Measurements from ENCODE around the gene KCNC1.

Gene KCNC1

DNA sequence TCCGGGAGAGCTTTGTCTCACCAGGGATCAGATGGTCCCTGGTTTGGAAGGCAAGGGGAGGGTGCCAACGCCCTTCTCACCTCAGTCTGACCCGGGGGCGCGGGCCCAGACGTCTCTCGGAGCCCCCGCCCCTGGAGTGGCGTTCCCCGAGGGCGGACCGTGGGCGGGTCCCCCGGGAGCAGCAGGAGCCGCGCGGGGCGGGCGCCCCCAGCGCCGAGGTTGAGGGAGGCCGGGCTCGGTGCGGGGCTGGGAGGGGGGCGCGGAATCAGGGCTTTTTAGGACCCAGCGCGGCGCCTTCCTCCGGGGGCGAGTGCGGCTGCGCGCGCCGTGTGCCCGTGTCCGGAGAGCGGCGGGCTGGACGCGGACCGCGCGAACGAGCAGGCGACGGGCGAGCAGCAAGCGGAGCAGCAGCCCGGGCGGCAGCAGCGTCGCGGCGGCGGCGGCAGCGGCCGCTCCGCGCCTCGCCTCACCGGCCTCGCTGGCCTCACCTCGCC is at the start of gene KCNC1:
TSS of gene KCNC1 (plus strand) at position 364 of the 494 bp plus-strand sequence. CDS start 1,222 bp downstream, outside the sequence.
- no peak for DNase-seq (ENCODE audit: extremely low read depth in 1 of 2, low read depth in 1 of 2)

DNA sequence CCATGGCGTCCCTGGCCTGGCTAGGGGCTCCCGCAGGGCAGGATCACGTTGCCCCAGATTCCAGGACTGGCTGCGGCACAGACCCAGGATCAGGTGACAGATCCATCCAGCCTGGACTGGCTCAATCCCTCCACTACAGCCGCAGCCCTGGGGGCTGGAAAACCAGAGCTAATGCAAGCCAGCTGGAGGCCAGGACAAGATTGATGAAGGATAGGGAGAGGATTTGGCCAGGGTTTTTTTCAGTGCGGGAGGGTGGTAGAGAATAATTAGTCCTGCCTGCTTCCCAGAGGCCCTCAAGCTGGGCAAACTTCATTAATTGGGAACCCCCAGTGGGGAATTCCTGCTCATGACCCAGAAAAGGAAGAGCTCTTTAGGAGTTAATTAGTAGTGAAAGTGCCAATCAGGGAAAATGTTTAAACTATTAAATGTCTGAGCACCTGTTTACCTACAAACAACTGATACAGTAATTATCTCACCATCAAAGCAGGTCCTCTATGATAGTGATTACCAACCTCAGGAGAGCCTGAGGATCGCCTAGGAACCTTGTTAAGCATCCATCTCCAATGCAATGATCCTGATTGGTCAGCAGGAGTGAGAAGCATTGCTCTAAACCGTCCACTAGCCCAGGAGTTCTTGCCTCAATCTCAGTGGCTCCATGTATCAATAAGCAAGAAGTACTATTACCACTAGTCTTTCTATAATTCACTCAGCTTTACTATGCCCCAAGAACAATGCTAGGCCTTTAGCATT is 48.2 kb upstream of the KCNC1 start:
- no peak for DNase-seq (ENCODE audit: extremely low read depth in 1 of 2, low read depth in 1 of 2)

DNA sequence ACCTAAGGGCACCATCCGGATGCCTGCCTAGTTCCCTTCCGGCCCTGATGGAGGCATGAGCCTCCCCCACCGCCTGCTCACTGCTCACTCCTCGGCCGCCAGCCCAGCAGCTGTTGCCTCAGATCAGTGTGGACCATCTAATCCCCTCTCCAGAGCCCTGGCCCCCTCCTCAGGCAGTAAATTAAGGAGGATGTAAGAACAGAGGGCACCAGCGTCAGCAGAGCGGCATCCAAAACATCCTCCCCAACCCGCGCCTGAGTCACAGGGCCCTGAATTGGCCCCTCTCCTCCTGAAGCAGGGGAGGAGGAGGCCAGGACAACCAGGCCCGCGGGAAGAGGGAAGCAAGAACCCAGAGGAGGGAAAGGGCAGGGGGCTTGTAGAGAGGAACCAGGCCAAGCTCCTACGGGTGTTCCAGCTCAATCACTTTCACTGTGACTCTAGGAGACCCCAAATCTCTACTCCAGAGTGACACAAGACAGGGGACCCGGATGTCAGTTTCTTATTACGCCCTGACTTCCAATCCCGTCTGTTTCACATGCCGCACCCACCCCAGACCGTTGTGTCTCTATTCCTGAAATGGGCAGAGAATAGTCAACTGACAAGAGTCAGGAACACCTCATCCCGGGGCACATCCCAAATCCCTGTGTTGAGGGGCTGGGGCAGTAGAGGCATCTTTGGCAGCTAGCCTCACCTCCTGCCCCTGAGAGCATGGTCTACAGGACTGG is 46.5 kb upstream of the KCNC1 start:
- DNase-seq (ENCODE audit: extremely low read depth in 1 of 2, low read depth in 1 of 2): no peak

DNA sequence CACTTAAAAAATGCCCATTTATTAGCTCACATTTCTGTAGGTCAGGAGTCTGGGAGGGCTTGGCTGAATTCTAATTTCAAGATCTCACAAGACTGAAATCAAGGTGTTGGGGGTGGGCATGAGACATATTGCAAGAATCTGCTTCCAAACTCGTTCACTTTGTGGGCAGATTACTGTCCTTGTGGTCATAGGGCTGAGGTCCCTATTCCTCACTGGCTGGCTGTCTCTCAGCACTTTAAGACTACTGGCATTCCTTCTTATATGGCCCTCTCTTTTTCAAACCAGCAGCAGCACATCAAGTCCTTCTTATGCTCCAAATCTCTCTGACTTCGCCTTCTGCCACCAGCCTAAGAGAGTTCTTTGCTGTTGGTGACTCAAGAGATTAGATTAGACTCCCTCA is 43.0 kb upstream of the KCNC1 start:
- DNase-seq (ENCODE audit: extremely low read depth in 1 of 2, low read depth in 1 of 2): no peak

DNA sequence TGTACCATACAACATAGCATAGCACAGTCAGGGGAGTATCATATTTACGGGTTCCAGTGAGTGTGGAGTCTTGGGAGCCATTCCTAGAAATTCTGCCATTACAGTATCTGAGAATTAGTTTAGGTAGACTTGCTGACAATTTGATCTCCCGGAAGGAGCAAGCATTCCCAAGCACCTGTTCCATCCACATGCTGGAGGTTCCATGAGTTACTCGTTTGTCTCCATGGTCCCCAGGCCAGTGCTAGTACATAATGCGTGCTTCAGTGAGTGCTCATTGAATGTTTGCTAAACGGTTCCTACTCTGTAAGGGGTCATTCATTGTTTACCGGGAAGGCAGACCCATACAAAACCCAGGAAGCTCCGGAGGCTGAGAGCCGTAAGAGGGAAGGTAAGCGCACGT is 42.6 kb upstream of the KCNC1 start:
- no peak for DNase-seq (ENCODE audit: extremely low read depth in 1 of 2, low read depth in 1 of 2)

DNA sequence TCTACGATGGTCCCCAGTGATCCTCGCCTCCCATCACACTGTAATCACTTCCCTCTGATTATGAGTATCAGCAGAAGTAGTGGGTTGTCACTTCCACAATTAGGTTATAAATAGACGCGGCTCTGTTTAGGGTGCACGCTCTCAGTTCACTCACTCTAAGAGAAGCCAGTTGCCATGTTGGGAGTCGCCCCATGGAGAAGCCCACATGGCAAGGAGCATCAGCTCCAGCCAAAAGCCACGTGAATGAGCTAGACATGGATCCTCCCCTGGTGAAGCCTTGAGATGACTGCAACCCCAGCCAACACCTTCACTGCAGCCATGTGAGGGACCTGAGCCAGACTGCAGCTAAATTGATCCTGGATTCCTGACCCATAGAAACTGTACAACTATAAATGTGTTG is 41.6 kb upstream of the KCNC1 start:
- no peak for DNase-seq (ENCODE audit: extremely low read depth in 1 of 2, low read depth in 1 of 2)

DNA sequence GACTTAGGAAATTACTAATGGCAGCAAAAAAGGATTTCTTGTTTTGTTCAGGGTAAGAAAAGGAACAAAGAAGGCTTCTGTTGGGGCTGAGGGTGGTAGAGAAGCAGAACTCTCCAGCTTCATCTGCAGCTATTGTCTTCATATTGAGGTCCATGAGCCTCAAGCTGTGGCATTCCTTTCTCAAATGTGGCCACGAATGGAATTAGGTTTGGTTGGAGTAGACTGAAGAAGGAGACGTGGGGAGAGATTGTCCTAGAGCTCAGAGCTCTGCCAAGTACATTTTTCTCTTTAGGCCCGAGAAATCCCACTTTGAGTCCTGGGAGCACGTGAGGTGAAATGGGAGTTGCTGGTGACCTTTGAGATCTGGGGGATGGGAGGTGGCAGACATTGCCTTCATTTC is 41.0 kb upstream of the KCNC1 start:
- no peak for DNase-seq (ENCODE audit: extremely low read depth in 1 of 2, low read depth in 1 of 2)

DNA sequence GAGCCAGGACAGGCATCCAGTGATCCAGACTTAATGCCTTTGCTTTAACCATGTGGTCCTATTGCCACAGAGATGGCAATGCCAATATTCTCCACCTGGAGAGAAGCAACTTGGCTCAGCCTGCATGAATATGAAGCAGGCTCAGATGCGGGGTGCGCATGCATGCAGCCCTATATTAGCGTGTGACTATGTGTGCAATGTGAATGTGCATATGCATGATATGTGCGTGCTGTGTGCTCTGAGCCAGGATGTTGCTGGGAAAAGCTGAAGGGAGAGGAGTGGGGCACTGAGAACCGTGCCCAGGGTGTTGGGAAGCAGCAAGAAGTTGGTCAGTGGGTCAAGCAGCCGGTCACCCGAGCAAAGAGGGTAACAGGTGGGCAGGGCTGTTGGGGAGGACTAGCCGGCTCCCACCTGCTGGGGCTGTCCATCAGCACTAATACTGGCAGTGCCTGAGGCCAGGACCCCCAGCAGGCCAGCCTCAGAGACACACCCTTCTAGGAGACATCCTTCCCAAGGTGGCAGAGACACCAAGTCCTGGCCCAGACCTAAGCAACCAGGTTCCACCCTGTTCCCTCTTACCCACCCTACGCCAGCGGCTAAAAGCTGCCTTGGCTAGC is 40.0 kb upstream of the KCNC1 start:
- no peak for DNase-seq (ENCODE audit: extremely low read depth in 1 of 2, low read depth in 1 of 2)

DNA sequence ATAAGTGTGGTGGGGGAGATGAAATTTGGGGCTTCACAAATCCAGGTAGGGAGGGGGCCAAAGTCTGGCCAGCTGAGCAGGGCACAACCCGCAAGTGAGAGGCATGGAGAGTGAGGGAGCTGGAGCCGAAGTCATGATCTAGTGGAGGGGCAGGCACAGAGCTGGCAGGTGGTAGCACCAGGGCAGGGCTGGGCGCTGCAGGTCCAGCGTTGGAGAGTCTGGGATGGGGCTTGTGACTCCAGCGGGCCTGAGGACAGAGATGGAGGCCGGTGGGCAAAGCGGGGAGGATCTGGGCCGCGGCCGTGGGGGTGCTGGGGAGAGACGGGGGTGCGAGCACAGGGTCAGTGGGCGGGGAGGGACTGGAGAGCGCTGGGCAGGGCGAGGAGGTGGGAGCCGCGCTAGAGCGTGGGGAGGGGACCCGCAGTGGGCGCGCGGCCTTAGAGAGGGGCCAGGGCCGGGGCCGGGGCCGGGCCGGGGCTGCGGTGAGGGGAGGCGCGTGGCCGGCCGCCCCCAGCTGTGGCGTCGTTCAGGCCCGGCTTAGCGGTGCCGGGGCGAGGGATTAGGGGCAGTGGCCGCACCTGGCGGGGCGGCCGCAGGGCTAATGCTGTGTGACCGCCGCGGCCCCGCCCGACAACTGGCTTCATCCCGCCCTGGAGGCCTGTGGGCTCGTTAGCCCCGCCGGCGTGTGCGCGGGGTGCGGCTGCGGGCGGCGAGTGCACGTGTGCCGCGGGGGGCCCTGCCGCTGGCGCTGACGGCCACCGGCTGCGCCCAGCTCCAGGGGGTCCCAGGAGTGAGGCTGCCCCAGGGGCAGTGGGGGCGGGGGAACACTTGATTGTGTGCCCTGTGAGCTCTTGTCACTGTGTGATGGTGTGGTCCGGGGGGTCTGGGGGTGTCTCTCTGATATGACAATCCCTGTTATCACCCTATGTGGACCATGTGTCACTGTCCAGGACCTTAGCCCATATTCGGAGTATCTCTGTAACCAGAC is 38.8 kb upstream of the KCNC1 start:
- no peak for DNase-seq (ENCODE audit: extremely low read depth in 1 of 2, low read depth in 1 of 2)

DNA sequence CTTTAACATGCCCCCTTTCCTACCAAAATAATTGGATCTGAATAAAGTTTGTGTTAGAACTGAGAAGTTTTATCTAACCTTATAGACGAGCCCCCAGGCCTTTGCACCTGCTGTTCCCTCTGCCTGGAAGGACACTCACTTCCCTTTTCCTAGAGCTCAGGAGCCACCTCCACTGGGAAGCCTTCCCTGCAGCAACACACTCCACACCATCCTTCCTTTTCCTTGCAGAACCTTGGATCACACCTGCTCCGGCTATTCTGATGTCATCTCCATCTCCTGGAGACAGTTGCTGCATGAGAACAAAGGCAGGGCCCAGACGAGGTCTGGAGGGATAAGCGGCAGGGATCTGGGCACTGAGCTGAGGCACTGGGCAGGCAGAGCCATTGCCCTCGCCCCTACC is 37.8 kb upstream of the KCNC1 start:
- DNase-seq (ENCODE audit: extremely low read depth in 1 of 2, low read depth in 1 of 2): no peak

DNA sequence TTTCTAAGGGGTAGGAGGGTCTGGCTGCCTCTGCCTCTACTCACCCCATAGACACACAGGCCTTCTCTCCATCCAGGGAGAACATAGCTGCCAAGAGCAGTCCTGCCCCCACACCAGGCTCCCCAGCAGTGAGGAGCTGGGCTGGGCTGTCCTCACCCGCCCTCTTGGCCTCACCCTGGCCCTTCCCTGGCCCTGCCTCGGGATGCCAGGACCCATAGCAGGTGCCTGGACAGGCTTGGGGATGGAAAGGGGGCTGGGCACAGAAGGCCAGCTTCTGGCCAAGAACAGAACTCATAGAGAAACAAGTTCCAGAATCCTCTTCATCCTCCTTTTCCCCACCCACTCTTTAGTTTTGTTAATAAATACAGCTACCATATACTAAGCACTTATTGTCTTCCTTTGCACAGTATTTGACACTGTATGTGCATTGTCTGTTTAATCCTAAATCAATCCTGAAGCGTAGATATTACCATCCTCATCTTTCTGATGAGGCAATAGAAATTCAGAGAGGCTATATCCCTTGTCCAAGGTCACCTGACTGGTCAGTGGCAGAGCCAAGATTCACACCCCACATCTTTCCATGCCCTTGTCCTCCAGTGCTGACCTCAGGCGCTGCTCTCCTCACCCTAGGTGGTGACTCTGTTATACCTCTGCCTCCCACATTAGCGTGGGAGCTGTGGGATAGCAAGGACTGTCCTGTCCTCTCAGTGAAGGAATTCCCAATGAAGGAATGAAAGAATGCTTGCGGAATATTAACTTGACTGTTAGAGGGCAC is 37.2 kb upstream of the KCNC1 start:
- DNase-seq (ENCODE audit: extremely low read depth in 1 of 2, low read depth in 1 of 2): no peak

DNA sequence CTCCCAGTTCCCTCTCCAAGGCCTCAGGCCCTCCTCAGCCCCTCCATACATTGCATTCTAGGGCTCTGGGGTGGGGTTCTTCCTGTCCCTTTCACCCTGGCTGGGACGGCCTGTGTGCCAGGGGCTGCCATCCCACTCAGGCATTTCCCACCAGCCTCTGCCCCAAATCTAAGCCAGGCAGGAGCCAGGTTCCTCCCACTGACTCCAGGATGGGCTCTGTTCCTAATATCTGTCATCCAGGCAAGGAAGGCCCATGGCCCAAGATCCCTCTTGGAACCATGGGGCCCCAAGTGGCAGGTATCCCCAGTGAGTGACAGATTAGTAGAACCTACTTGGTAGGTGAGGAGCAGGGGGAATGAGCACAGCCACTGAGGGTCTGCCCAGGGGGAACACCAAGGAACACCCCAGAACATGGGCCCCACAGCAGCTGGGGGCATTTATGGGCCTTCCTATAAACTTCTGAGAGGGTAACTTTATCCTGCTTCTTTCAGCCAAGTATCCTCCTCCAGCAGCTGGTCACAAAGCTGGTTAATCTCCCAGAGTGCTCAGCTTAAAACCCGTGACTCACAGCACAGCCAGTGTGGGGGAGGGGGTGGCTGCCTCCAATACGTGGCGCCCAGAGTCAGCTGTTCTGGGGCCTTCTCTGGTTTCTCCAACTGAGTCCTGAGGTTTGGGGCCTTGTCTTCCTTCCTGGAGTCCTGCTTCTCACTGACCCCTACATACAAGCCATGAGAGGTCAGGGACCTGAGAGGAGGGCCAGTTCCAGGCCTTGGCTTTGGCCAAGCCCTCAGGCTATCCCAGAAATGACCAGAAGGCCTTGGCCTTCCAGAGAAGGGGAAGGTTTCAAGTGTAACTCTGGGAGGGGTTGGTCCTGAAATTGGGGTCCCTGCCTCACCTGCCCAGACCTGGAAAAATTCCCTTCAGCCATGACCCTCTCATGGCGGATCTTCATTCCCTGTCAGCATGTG is 35.1 kb upstream of the KCNC1 start:
- no peak for DNase-seq (ENCODE audit: extremely low read depth in 1 of 2, low read depth in 1 of 2)

DNA sequence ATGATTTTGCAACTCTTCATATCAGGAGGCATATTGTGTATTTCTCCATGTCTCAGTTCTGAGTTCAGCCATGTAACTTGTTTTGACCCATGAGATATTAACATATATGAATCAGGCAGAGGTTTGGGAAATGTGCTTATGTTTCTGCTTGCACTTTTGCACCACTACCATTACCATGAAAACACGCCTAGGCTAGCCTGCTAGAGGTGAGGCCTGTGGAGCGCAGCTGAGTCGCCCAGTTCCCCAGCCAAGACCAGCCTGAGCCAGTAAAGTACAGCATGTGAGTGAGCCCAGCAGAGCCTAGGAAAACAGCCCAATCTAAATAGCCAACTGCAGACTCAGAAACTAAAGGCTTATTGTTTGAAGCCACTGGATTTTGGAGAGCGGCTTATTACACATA is 33.6 kb upstream of the KCNC1 start:
- no peak for DNase-seq (ENCODE audit: extremely low read depth in 1 of 2, low read depth in 1 of 2)

DNA sequence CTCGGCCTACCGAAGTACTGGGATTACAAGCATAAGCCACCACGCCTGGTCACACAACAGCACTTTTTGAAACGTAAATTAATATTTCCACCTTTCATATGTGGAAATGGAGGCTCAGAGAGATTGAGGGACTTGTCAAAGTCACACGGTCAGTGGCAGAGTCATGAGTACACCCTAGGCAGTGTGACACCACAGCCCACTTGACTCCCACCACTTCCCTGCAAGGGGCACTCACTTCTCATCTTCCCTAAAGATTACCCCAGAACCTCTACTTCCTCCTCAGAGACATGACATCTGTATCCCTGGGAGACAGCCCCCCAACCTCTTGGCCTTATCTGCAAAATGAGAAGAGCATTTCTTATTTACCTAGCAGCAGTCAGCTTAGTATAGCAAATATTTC is 31.7 kb upstream of the KCNC1 start:
- DNase-seq (ENCODE audit: extremely low read depth in 1 of 2, low read depth in 1 of 2): no peak

DNA sequence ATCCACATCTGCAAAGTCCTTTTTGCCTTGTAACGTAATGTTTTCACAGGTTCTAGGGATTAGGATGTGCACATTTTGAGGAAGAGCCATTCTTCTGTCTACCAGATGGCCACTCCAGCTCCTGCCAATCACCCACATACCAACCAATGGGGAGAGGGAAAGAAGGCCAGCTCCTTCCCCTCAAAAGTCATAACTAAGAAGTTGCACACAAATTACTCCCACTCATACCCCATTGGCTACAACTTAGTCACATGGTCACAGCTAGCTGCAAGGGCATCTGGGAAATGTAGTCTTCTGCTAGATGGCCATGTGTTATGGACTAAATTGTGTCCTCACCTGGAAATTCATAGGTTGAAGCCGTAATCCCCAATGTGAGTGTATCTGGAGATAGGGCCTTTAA is 30.6 kb upstream of the KCNC1 start:
- DNase-seq (ENCODE audit: extremely low read depth in 1 of 2, low read depth in 1 of 2): no peak

DNA sequence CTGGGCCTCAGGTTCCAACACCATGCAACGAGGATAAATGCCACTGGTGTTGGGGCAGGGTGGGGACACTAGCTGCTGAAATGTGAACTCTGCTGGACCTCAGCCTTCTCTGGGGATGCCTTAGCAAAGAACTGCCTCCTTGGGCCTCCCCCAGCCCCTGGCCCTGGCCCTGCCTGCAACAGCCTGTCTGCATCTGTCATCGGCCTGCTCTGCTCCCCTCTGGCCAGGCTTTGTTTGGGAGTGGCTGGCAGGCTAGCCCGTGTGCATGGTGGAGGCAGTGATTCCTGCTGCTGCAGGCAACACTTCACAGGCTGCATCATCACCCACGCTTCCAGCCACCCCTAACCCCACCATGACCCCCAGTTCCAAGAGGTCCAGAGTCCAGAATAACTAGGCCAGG is 26.8 kb upstream of the KCNC1 start:
- no peak for DNase-seq (ENCODE audit: extremely low read depth in 1 of 2, low read depth in 1 of 2)

DNA sequence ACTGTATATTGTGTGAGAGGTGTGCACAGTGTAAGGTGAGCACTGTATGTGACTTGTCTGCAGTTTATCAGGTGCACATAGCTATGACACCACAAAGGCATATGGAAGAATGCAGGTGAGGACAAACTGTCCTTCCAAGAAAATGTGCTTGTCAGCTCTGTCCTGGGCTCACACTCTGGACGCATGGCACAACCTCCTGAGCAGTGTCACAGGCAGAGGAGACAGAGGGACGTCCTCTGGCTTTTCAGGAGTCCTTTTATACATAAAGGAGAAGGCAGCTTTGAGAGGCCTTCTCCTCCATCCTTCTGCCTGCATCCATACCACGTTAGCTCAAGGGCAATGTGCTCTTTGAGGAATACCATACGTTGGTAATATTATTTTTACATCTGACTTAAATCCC is 22.7 kb upstream of the KCNC1 start:
- DNase-seq (ENCODE audit: extremely low read depth in 1 of 2, low read depth in 1 of 2): no peak

DNA sequence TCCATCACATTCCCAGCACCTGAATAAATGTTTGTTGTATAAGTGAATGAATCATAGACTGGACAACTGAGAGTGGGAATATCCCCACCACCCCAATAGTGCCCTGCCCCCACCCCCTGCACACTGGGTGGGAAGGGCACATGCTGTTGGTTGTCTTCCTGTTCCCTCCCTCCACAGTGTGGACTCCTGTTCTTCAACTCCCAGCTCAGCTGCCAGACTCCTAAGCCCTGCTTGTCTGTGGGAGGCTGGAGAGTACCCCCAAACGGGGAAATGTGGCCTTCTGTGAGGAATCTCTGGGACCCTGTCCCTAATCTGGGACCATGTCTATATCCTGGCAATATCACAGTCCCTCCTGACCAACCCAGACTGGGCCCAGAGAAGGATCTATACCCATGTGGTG is 20.7 kb upstream of the KCNC1 start:
- no peak for DNase-seq (ENCODE audit: extremely low read depth in 1 of 2, low read depth in 1 of 2)

DNA sequence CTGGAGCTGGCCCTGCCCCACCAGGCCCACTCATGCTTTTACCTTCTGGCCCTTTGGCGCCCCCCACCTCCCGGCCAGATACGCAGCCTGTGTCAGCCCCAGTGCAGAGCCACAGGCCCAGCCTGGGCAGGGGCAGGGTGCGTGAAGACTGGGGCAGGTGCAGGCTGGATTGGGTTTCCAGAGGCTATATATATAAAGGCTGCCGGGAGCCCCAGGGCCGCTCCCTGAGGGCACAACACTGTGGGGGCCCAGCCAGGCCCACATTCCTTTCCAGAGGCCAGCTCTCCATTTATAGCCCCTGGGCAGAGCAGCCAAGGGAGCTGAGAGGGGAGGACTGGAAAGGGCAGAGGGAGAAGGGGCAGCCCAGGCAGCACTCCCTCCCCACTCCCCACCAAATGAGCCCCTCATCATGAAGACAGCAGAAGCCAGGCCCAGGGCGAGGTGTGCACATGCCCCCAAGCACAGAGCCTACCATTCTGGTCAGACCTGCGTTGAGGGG is 20.2 kb upstream of the KCNC1 start:
- DNase-seq (ENCODE audit: extremely low read depth in 1 of 2, low read depth in 1 of 2): no peak
